HepG2 (cell line): ENCODE data around the gene CEP20. TPM values are rescaled to one million over a fixed set of nuclear protein-coding genes. Genes with fewer than 3 reads are reported as not detected.

Experiments
- ATF7-NPFF ChIP-seq: sonication (generic); formaldehyde crosslinking; IDR thresholded peaks from 2 replicates; pipeline ENCODE4 v1.8.1; 2023; ENCODE audit warnings: mild to moderate bottlenecking, low read depth, missing genetic modification reagents, moderate library complexity
- CREB1 ChIP-seq, 2 experiments: fragments of 450-650 bp in 1 of 2; IDR thresholded peaks; 2 replicates each; pipeline ENCODE4 v1.6.1; 2016 to 2017; ENCODE audit warnings: control low read depth in 1 of 2, mild to moderate bottlenecking in 1 of 2, missing compliant biosample characterization in 1 of 2, missing genetic modification characterization in 1 of 2
- DR1 ChIP-seq: sonication (generic); formaldehyde crosslinking; IDR thresholded peaks from 2 replicates; pipeline ENCODE4 v1.8.0; 2021; ENCODE audit warnings: mild to moderate bottlenecking, missing genetic modification reagents, inconsistent platforms
- ELF4 ChIP-seq: sonication (generic); formaldehyde crosslinking; IDR thresholded peaks from 2 replicates; pipeline ENCODE4 v1.5.0; 2020; ENCODE audit warnings: missing genetic modification reagents, mild to moderate bottlenecking, moderate library complexity, borderline replicate concordance
- FOXA1 ChIP-seq, 2 experiments: fragments of 450-650 bp in 1 of 2; sonication (generic) in 1 of 2; formaldehyde crosslinking in 1 of 2; IDR thresholded peaks; 2 replicates each; pipeline versions ENCODE4 v1.4.0 to v1.6.1; 2016 to 2020; ENCODE audit warnings: missing genetic modification reagents in 1 of 2
- GATA4 ChIP-seq: sonication (generic); IDR thresholded peaks from 2 replicates; pipeline ENCODE4 v1.6.1; 2016; ENCODE audit warnings: antibody characterized with exemption, low read depth, borderline replicate concordance
- JDP2 ChIP-seq: sonication (generic); formaldehyde crosslinking; IDR thresholded peaks from 2 replicates; pipeline ENCODE4 v1.8.1; 2022; ENCODE audit warnings: missing genetic modification reagents, borderline replicate concordance
- NCOR1 ChIP-seq: fragments of 200-600 bp; sonication (generic); IDR thresholded peaks from 2 replicates; pipeline ENCODE4 v1.7.0; 2017; ENCODE audit warnings: antibody characterized with exemption, low read length, borderline replicate concordance
- NFKBIZ ChIP-seq: IDR thresholded peaks from 2 replicates; pipeline ENCODE4 v1.6.1; 2018; ENCODE audit warnings: missing genetic modification reagents, missing compliant biosample characterization
- POLR2AphosphoS2 ChIP-seq: IDR thresholded peaks from 2 replicates; pipeline ENCODE4 v1.6.1; 2011; ENCODE audit warnings: low read depth, low read length, improper control_type of control experiment
- RXRB ChIP-seq: IDR thresholded peaks from 2 replicates; pipeline ENCODE4 v1.6.1; 2016; ENCODE audit warnings: borderline replicate concordance, missing genetic modification reagents, missing compliant biosample characterization
- SAFB2 ChIP-seq: sonication (generic); formaldehyde crosslinking; IDR thresholded peaks from 2 replicates; pipeline ENCODE4 v1.5.1; 2020; ENCODE audit warnings: missing genetic modification reagents, low read depth, mild to moderate bottlenecking, borderline replicate concordance
- SRY ChIP-seq: sonication (generic); formaldehyde crosslinking; IDR thresholded peaks from 2 replicates; pipeline ENCODE4 v1.8.0; 2022; ENCODE audit warnings: mild to moderate bottlenecking, missing genetic modification reagents
- TAF1 ChIP-seq: sonication (generic); formaldehyde crosslinking; IDR thresholded peaks from 2 replicates; pipeline ENCODE4 v1.4.0; 2020; ENCODE audit warnings: missing genetic modification reagents
- TOE1 ChIP-seq: sonication (generic); formaldehyde crosslinking; IDR thresholded peaks from 2 replicates; pipeline ENCODE4 v1.4.0; 2020; ENCODE audit warnings: mild to moderate bottlenecking, missing genetic modification reagents
- ZC3H4 ChIP-seq: sonication (generic); formaldehyde crosslinking; IDR thresholded peaks from 2 replicates; pipeline ENCODE4 v1.4.0; 2020; ENCODE audit warnings: missing genetic modification reagents, borderline replicate concordance
- ZFP62 ChIP-seq: sonication (generic); formaldehyde crosslinking; IDR thresholded peaks from 2 replicates; pipeline ENCODE4 v1.4.0; 2020; ENCODE audit warnings: missing genetic modification reagents
- ZNF326 ChIP-seq: sonication (generic); formaldehyde crosslinking; IDR thresholded peaks from 2 replicates; pipeline ENCODE4 v1.4.0; 2020; ENCODE audit warnings: missing genetic modification reagents, borderline replicate concordance
- ZNF331 ChIP-seq: sonication (generic); formaldehyde crosslinking; IDR thresholded peaks from 2 replicates; pipeline ENCODE4 v1.4.0; 2020; ENCODE audit warnings: missing genetic modification reagents
- ZNF33B ChIP-seq: sonication (generic); formaldehyde crosslinking; IDR thresholded peaks from 2 replicates; pipeline ENCODE4 v1.5.1; 2020; ENCODE audit warnings: mild to moderate bottlenecking, missing genetic modification reagents
- ZNF354B ChIP-seq: sonication (generic); formaldehyde crosslinking; IDR thresholded peaks from 2 replicates; pipeline ENCODE4 v1.8.0; 2022; ENCODE audit warnings: mild to moderate bottlenecking, missing genetic modification reagents
- ZNF615 ChIP-seq: sonication (generic); formaldehyde crosslinking; IDR thresholded peaks from 2 replicates; pipeline ENCODE4 v1.5.0; 2020; ENCODE audit warnings: mild to moderate bottlenecking, missing genetic modification reagents, borderline replicate concordance
- ZNF674 ChIP-seq: sonication (generic); formaldehyde crosslinking; IDR thresholded peaks from 2 replicates; pipeline ENCODE4 v1.5.0; 2020; ENCODE audit warnings: low read depth, mild to moderate bottlenecking, missing genetic modification reagents
- ZNF773 ChIP-seq: sonication (generic); formaldehyde crosslinking; IDR thresholded peaks from 2 replicates; pipeline ENCODE4 v1.4.0; 2020; ENCODE audit warnings: missing genetic modification reagents, borderline replicate concordance
- ZNF792 ChIP-seq: IDR thresholded peaks from 2 replicates; pipeline ENCODE4 v1.6.1; 2016
- ZNF816 ChIP-seq: sonication (generic); formaldehyde crosslinking; IDR thresholded peaks from 2 replicates; pipeline ENCODE4 v1.8.0; 2022; ENCODE audit warnings: missing genetic modification reagents, mild to moderate bottlenecking, borderline replicate concordance
- ZSCAN29 ChIP-seq: sonication (generic); formaldehyde crosslinking; conservative IDR thresholded peaks from 2 replicates; pipeline ENCODE4 v1.4.0; 2020; ENCODE audit warnings: mild to moderate bottlenecking, missing genetic modification reagents
- ZSCAN9 ChIP-seq: IDR thresholded peaks from 2 replicates; pipeline ENCODE4 v1.6.1; 2016; ENCODE audit warnings: borderline replicate concordance
- polyA plus RNA-seq, 8 experiments: library from polyadenylated mRNA; depleted of rRNA in 3 of 8; stranded (reverse) in 7 of 8; unstranded in 1 of 8; fragments of >200 nt; fragmentation: Illumina TruSeq in 4 of 8; extraction: Trizol in 4 of 8; gene quantifications; 2 replicates each; pipeline versions ENCODE4 v1.2.1 to v1.2.3, GENCODE V29; 2011 to 2016; ENCODE audit warnings: low read depth in 4 of 8, missing spikeins in 1 of 8, mixed read lengths in 1 of 8; ENCODE audit not compliant: insufficient read depth in 1 of 8
- total RNA-seq, 5 experiments: library from RNA; depleted of rRNA; stranded (reverse); fragments of >200 nt; fragmentation: Illumina TruSeq; extraction: Trizol; gene quantifications; 2 replicates each; pipeline ENCODE4 v1.2.3, GENCODE V29; 2016; ENCODE audit warnings: low read depth in 1 of 5
- TF ChIP-seq, protein P1 (sequence below): sonication (generic); formaldehyde crosslinking; IDR thresholded peaks from 2 replicates; pipeline ENCODE4 v1.4.0; 2020; ENCODE audit warnings: missing genetic modification reagents
- TF ChIP-seq, protein P2 (sequence below): IDR thresholded peaks from 2 replicates; pipeline ENCODE4 v1.6.1; 2016

CEP20 gene
- total and polyA plus RNA-seq, 2 of the 13 experiments (the other 11 are each of a cell fraction or from before 2014, with no cell fraction given) = 53.0 to 54.1 TPM

DNA sequence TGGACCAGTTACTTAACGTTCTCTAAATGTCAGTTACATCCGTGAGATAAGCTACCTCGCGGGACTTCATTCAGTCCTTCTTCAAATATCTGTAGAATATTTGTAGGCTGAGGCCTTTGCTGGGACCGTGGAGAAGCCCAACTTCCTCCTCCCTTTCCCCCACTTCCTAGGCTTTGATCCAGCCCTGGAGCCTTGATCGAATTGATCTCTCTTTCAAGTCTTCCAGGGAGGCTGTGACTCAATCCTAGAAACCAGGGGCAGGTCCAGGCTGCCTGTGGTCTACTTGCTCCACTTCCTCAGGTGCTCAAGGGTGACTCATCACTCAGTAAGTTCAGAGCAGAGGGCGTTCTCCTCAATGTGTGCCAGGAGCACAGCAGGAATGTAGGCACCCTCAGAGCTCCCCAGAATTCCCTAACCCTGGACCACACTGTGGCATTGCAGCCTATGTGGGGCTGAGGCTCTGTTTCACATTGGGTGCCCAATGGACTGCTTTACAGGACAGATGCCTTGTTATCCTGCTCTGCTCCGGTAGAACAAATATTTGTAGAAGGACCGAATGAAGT is 11.2 kb upstream of the CEP20 start (continued):
- no peak for TF ChIP-seq ZNF615 (CRISPR knock-in tag)
- no peak for TF ChIP-seq TOE1 (CRISPR knock-in tag)
- TF ChIP-seq GATA4 = no peak
- no peak for TF ChIP-seq SRY
- no peak for TF ChIP-seq ELF4 (CRISPR knock-in tag)
- TF ChIP-seq NFKBIZ (CRISPR knock-in tag) = no peak
- TF ChIP-seq ZNF354B (CRISPR knock-in tag) = 0 out of 2 replicates have a peak, but pooled peaks have one; percentile 57
- 0 out of 2 replicates have a peak, but pooled peaks have one; percentile 32 for TF ChIP-seq TAF1 (CRISPR knock-in tag)
- TF ChIP-seq ZFP62 (CRISPR knock-in tag) = no peak
- TF ChIP-seq RXRB (CRISPR knock-in tag) = peak; percentile 81; the same call in 1 of the 2 replicates
- TF ChIP-seq ZNF326 = no peak
- peak; percentile 27 for TF ChIP-seq ZNF331 (CRISPR knock-in tag)
- TF ChIP-seq ZNF773 (CRISPR knock-in tag) = no peak
- no peak for TF ChIP-seq ZNF674
- TF ChIP-seq, protein P1, sequence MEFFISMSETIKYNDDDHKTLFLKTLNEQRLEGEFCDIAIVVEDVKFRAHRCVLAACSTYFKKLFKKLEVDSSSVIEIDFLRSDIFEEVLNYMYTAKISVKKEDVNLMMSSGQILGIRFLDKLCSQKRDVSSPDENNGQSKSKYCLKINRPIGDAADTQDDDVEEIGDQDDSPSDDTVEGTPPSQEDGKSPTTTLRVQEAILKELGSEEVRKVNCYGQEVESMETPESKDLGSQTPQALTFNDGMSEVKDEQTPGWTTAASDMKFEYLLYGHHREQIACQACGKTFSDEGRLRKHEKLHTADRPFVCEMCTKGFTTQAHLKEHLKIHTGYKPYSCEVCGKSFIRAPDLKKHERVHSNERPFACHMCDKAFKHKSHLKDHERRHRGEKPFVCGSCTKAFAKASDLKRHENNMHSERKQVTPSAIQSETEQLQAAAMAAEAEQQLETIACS = no peak
- no peak for TF ChIP-seq ZSCAN29 (CRISPR knock-in tag)
- TF ChIP-seq FOXA1 (IDR thresholded peaks at IDR 0.05) = no peak
- TF ChIP-seq FOXA1 (CRISPR knock-in tag; IDR thresholded peaks at IDR 0.05) = peak; percentile 33; the same call in 1 of the 2 replicates
- no peak for TF ChIP-seq ZNF816
- no peak for TF ChIP-seq DR1 (CRISPR knock-in tag)
- TF ChIP-seq NCOR1 = no peak
- no peak for TF ChIP-seq ATF7-NPFF (CRISPR knock-in tag)
- no peak for TF ChIP-seq SAFB2 (CRISPR knock-in tag)
- TF ChIP-seq ZNF792 (CRISPR knock-in tag) = no peak
- no peak for TF ChIP-seq POLR2AphosphoS2
- TF ChIP-seq, protein P2, sequence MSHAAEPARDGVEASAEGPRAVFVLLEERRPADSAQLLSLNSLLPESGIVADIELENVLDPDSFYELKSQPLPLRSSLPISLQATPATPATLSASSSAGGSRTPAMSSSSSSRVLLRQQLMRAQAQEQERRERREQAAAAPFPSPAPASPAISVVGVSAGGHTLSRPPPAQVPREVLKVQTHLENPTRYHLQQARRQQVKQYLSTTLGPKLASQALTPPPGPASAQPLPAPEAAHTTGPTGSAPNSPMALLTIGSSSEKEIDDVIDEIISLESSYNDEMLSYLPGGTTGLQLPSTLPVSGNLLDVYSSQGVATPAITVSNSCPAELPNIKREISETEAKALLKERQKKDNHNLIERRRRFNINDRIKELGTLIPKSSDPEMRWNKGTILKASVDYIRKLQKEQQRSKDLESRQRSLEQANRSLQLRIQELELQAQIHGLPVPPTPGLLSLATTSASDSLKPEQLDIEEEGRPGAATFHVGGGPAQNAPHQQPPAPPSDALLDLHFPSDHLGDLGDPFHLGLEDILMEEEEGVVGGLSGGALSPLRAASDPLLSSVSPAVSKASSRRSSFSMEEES = peak; percentile 23; the same call in 1 of the 2 replicates
- peak; percentile 59; the same call in 1 of the 2 replicates for TF ChIP-seq ZSCAN9
- TF ChIP-seq JDP2 (CRISPR knock-in tag) = no peak
- TF ChIP-seq CREB1 (IDR thresholded peaks at IDR 0.05) = no peak
- peak; percentile 40; the same call in 1 of the 2 replicates for TF ChIP-seq CREB1 (CRISPR knock-in tag; IDR thresholded peaks at IDR 0.05)
- no peak for TF ChIP-seq ZNF33B (CRISPR knock-in tag)
- TF ChIP-seq ZC3H4 (CRISPR knock-in tag) = no peak
